OCI-LY3 (cell line): Measurements from ENCODE around the gene CHST11.

Experiments used
- H2AFZ ChIP-seq: fragments of 200-600, 300-600 bp; shearing (Covaris generic); 2 replicates; pipeline ENCODE4 v1.6.0; 2014; ENCODE audit warnings: antibody characterized with exemption, low read depth, low read length
- H3K27ac ChIP-seq: fragments of 200-600, 300-600 bp; sonication (generic); 2 replicates; pipeline ENCODE4 v1.5.1; 2014; ENCODE audit warnings: mild to moderate bottlenecking, low read length, moderate library complexity, mixed read lengths
- H3K27me3 ChIP-seq: fragments of 200-600, 300-600 bp; sonication (generic); 2 replicates; pipeline ENCODE4 v1.6.1; 2014; ENCODE audit warnings: low read depth, low read length, mixed read lengths
- H3K36me3 ChIP-seq: fragments of 200-600, 300-600 bp; sonication (generic); replicated peaks from 2 replicates; pipeline ENCODE3; 2014; ENCODE audit warnings: low read depth, low read length, mixed read lengths
- H3K4me1 ChIP-seq: fragments of 300-600, 200-600 bp; sonication (generic); 2 replicates; pipeline ENCODE4 v1.6.1; 2014; ENCODE audit warnings: low read length, mixed read lengths
- H3K4me2 ChIP-seq: fragments of 200-600, 300-600 bp; sonication (generic); 2 replicates; pipeline ENCODE4 v1.6.1; 2014; ENCODE audit warnings: low read length, mixed read lengths
- H3K4me3 ChIP-seq: fragments of 300-600, 200-600 bp; sonication (generic); 2 replicates; pipeline ENCODE4 v1.5.1; 2014; ENCODE audit warnings: antibody characterized with exemption, mild to moderate bottlenecking, low read length, moderate library complexity
- H3K79me2 ChIP-seq: fragments of 300-600, 200-600 bp; shearing (Covaris generic); 2 replicates; pipeline ENCODE4 v1.6.1; 2014; ENCODE audit warnings: mild to moderate bottlenecking, low read length, mixed read lengths
- H3K9ac ChIP-seq: fragments of 300-600, 200-600 bp; shearing (Covaris generic); 2 replicates; pipeline ENCODE4 v1.6.0; 2014; ENCODE audit warnings: mild to moderate bottlenecking, low read length, moderate library complexity
- H3K9me3 ChIP-seq: fragments of 200-600, 300-600 bp; shearing (Covaris generic); 2 replicates; pipeline ENCODE4 v1.6.1; 2014; ENCODE audit warnings: low read length, mixed read lengths; ENCODE audit not compliant: insufficient read depth
- H4K20me1 ChIP-seq: fragments of 200-600, 300-600 bp; sonication (generic); 2 replicates; pipeline ENCODE4 v1.6.1; 2016; ENCODE audit warnings: low read length, mixed read lengths; ENCODE audit not compliant: insufficient read depth
- EZH2phosphoT487 ChIP-seq: fragments of 200-600 bp; shearing (Covaris generic); IDR thresholded peaks from 2 replicates; pipeline ENCODE4 v1.6.1; 2018; ENCODE audit warnings: antibody characterized with exemption, mixed run types, low read depth
- TF ChIP-seq, protein P1 (sequence below): fragments of 200-600, 300-600 bp; sonication (generic); IDR thresholded peaks from 2 replicates; pipeline ENCODE4 v1.5.1; 2014; ENCODE audit warnings: antibody characterized with exemption, low read length, low read depth

The CHST11 gene

DNA sequence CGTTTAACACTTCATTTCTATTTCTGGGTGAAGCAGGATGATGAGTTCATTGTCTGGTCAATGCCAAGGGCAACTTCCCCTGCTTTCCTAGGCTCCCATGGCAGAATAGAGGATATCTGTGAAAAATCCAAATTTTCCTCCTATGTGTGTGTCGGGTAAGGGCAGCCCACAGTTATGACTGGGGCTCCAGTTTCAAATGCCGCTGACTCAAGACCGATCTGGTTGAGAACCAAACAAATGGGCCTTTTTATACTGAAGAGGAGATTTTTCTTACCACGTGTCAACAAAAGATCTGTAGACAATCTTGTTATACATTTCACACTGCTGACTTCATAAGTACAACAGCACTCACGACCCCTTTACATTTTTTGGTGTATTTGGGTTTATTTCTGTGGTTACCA is 120.8 kb downstream of the CHST11 start:
- H3K79me2 ChIP-seq, result no peaks in the 10 kb centered on the region
- no peaks in the 10 kb centered on the region for H3K9me3 ChIP-seq
- H3K9ac ChIP-seq, result no peak overlapping the region
- H3K4me1 ChIP-seq, result peaks cover 31% of the 10 kb centered on the region
- H2AFZ ChIP-seq, result no peak overlapping the region
- H3K36me3 ChIP-seq, result no peaks in the 10 kb centered on the region
- no peak for TF ChIP-seq EZH2phosphoT487
- TF ChIP-seq, protein P1, sequence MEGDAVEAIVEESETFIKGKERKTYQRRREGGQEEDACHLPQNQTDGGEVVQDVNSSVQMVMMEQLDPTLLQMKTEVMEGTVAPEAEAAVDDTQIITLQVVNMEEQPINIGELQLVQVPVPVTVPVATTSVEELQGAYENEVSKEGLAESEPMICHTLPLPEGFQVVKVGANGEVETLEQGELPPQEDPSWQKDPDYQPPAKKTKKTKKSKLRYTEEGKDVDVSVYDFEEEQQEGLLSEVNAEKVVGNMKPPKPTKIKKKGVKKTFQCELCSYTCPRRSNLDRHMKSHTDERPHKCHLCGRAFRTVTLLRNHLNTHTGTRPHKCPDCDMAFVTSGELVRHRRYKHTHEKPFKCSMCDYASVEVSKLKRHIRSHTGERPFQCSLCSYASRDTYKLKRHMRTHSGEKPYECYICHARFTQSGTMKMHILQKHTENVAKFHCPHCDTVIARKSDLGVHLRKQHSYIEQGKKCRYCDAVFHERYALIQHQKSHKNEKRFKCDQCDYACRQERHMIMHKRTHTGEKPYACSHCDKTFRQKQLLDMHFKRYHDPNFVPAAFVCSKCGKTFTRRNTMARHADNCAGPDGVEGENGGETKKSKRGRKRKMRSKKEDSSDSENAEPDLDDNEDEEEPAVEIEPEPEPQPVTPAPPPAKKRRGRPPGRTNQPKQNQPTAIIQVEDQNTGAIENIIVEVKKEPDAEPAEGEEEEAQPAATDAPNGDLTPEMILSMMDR, result no peak
- H3K4me3 ChIP-seq, result no peak overlapping the region
- no peak overlapping the region for H3K4me2 ChIP-seq
- H4K20me1 ChIP-seq, result peaks cover 16% of the 10 kb centered on the region
- H3K27me3 ChIP-seq, result peaks cover 30% of the 10 kb centered on the region
- no peak overlapping the region for H3K27ac ChIP-seq

DNA sequence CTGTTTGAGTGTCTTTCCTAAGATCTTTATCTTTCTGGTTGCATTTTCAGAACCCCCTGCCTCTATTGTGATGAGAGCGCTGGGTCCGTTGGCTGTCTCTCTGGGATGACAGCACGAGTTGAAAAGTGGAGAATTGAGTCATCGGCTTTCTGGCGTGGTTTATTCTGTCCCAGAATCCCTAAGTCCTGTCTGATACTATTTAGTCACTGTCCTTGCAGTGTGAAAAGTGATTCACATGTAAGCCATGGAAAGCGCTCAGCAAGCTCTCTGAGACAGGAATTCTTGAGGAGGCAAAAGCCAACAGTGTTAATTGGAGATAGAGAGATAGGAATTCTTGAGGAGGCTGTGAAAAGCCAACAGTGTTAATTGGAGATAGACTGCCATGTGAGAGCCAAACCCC is 121.7 kb downstream of the CHST11 start:
- H3K4me1 ChIP-seq, result peaks cover 40% of the 10 kb centered on the region
- no peaks in the 10 kb centered on the region for H3K79me2 ChIP-seq
- H3K36me3 ChIP-seq, result no peaks in the 10 kb centered on the region
- H2AFZ ChIP-seq, result no peak overlapping the region
- no peak overlapping the region for H3K9ac ChIP-seq
- H3K27me3 ChIP-seq, result peaks cover 30% of the 10 kb centered on the region
- no peak overlapping the region for H3K4me3 ChIP-seq
- H3K4me2 ChIP-seq, result no peak overlapping the region
- no peaks in the 10 kb centered on the region for H3K9me3 ChIP-seq
- TF ChIP-seq, protein P1, result no peak
- no peak for TF ChIP-seq EZH2phosphoT487
- H4K20me1 ChIP-seq, result peaks cover 16% of the 10 kb centered on the region
- no peak overlapping the region for H3K27ac ChIP-seq

DNA sequence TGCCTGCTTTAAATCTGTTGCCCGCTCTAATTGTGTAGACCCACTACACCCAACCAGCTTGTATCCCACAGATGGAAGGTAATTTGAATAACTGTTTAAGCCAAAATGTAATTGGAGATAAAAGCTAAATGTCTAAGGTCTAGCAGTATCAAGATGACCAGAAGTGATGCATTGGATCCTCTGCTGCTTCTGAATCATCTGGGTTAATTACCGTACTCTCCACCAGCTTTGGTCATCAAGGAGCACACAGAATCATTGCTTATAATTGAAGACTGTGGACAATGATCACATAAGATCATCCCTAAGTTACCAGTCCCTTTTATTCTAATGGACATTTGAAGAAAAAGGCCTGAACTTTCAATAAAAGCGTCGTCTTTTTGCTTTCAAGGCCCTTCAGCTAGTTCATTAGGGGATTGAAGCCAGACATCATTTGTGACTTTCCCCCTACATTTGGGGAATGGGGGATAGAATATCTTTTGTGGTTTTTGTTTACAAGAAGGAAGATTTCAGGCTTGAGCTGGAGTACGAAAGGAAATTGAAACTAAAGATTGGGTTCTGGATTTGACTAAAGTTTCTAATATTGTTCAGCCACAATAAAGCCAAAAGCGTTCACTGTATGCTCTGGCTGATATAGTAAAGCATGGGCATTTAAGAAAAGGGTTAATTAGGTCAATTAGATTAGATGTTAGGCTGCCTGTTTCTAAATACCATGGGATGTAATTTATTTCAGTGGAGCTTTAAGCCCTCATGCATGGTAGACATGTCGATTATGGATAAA is 123.2 kb downstream of the CHST11 start:
- H3K27ac ChIP-seq, result no peak overlapping the region
- H3K4me3 ChIP-seq, result no peak overlapping the region; the same call in 1 of the 2 replicates
- no peak overlapping the region for H3K9ac ChIP-seq
- H3K4me1 ChIP-seq, result peaks cover 52% of the 10 kb centered on the region
- H2AFZ ChIP-seq, result no peak overlapping the region
- no peaks in the 10 kb centered on the region for H3K79me2 ChIP-seq
- peaks cover 34% of the 10 kb centered on the region for H3K27me3 ChIP-seq
- H3K4me2 ChIP-seq, result peak overlapping the region; percentile 57
- H3K9me3 ChIP-seq, result no peaks in the 10 kb centered on the region
- TF ChIP-seq, protein P1, result no peak
- no peak for TF ChIP-seq EZH2phosphoT487
- peaks cover 16% of the 10 kb centered on the region for H4K20me1 ChIP-seq
- no peaks in the 10 kb centered on the region for H3K36me3 ChIP-seq

DNA sequence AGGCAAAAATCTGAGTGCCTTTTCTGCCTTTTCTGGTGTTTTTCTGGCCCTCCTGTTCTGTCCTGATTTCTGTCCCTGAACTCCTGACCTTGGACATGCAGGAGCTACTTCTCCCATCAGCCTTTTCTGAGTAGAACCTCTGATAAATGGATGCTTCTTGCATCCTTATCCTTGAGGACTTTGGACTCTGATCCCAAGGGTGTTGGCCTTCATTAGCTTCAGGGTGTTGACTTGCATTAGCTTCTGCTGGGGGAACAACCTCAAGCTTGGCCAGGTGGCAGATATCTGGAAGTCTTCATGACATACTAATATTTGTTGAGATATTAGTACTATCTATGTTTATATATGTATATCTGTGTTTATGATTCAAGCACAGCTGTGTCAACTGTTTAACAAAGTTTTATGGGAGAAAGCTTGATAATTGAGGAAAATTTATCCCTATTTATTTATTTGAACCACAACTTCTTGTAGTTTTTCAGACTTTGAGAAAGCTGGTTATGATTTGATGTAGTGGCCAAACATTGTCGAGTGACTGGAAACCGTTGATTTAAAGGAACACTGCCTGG is 124.3 kb downstream of the CHST11 start:
- H3K4me2 ChIP-seq, result peak overlapping the region; percentile 57
- no peaks in the 10 kb centered on the region for H3K36me3 ChIP-seq
- H3K9me3 ChIP-seq, result no peaks in the 10 kb centered on the region
- no peaks in the 10 kb centered on the region for H3K79me2 ChIP-seq
- no peak overlapping the region for H3K4me3 ChIP-seq
- peaks cover 16% of the 10 kb centered on the region for H4K20me1 ChIP-seq
- no peak overlapping the region for H3K27ac ChIP-seq
- TF ChIP-seq EZH2phosphoT487, result no peak
- TF ChIP-seq, protein P1, result no peak
- H3K4me1 ChIP-seq, result peaks cover 52% of the 10 kb centered on the region
- no peak overlapping the region for H3K9ac ChIP-seq
- peaks cover 42% of the 10 kb centered on the region for H3K27me3 ChIP-seq
- H2AFZ ChIP-seq, result no peak overlapping the region
